Measurements from ENCODE around the gene FAM193B. TPM values are rescaled to one million over a fixed set of nuclear protein-coding genes. Genes with fewer than 3 reads are reported as not detected.

The FAM193B gene
- total and polyA plus RNA-seq, 10 donors, result 86.9 to 364 (median 134) TPM

GRCh38 chr5:177601577-177602457, 47.5 kb upstream of the FAM193B start:
- intact Hi-C loops (cut with DNase I; ENCODE audit: low total_unique reads), result loop anchor here (10.0 kb wide), 1 partner anchor 463 kb away; no protein-coding TSS in a partner anchor
- Histone ChIP-seq H3K4me3 (peak overlapping the region in 1 of 8 donors; percentile 94), H3K4me1 (peaks cover 0 to 49% (median 31%) of the 10 kb centered on the region in 6 donors), H3K36me3 (peaks cover 0 to 35% (median 6%) of the 10 kb centered on the region in 6 donors), H3K27ac (no peak overlapping the region), H3K27me3 (replicated peaks in 1 of 7) (no peaks in the 10 kb centered on the region), H3K9me3 (no peaks in the 10 kb centered on the region)
- TF ChIP-seq POLR2AphosphoS5 (IDR thresholded peaks at IDR 0.05) (no peak), POLR2A (IDR thresholded peaks at IDR 0.05) (no peak), CTCF (IDR thresholded peaks at IDR 0.05 in 8 of 11, conservative IDR thresholded peaks at IDR 0.05 in 3 of 11) (no peak)
- no peak for DNase-seq
- WGBS, 5 donors, result 87 to 95% (median 93%) methylated on average over 9 to 13 of the region's 13 CpGs

GRCh38 chr5:177601126-177601525, 46.8 kb upstream of the FAM193B start:
- Histone ChIP-seq H3K27me3 (replicated peaks in 1 of 7) (no peaks in the 10 kb centered on the region), H3K36me3 (peaks cover 0 to 41% (median 12%) of the 10 kb centered on the region in 6 donors), H3K9me3 (no peaks in the 10 kb centered on the region), H3K4me1 (peaks cover 0 to 47% (median 29%) of the 10 kb centered on the region in 6 donors), H3K27ac (peak overlapping the region in 5 of 8 donors; percentile 85 to 93 (median 92)), H3K4me3 (peak overlapping the region in 4 of 8 donors; percentile 80 to 94 (median 88))
- TF ChIP-seq POLR2AphosphoS5 (IDR thresholded peaks at IDR 0.05), result no peak
- no peak for TF ChIP-seq CTCF (IDR thresholded peaks at IDR 0.05 in 8 of 11, conservative IDR thresholded peaks at IDR 0.05 in 3 of 11)
- TF ChIP-seq POLR2A (IDR thresholded peaks at IDR 0.05), result no peak
- intact Hi-C loops (cut with DNase I; ENCODE audit: low total_unique reads), result loop anchor here (10.0 kb wide), 1 partner anchor 464 kb away; no protein-coding TSS in a partner anchor
- 94 to 97% (median 96%) methylated on average over 11 of the region's 11 CpGs for WGBS, 5 donors
- no peak for DNase-seq

GRCh38 chr5:177600508-177601018, 46.2 kb upstream of the FAM193B start:
- 3 to 7% (median 4%) methylated on average over 16 of the region's 16 CpGs for WGBS, 5 donors
- no peaks in the 10 kb centered on the region for H3K9me3 ChIP-seq
- intact Hi-C loops (cut with DNase I; ENCODE audit: low total_unique reads), result loop anchor here (10.0 kb wide), 1 partner anchor 464 kb away; no protein-coding TSS in a partner anchor

More at GRCh38 chr5:177600508-177601018, 46.2 kb upstream of the FAM193B start:
- Histone ChIP-seq H3K27me3 (replicated peaks in 1 of 7) (no peaks in the 10 kb centered on the region), H3K4me3 (peak overlapping the region; percentile 73 to 94 (median 82)), H3K27ac (peak overlapping the region in 7 of 8 donors; percentile 77 to 93 (median 91)), H3K4me1 (peaks cover 0 to 48% (median 29%) of the 10 kb centered on the region in 6 donors), H3K36me3 (peaks cover 0 to 41% (median 14%) of the 10 kb centered on the region in 6 donors)
- no peak for TF ChIP-seq CTCF (IDR thresholded peaks at IDR 0.05 in 8 of 11, conservative IDR thresholded peaks at IDR 0.05 in 3 of 11)
- no peak for TF ChIP-seq POLR2AphosphoS5 (IDR thresholded peaks at IDR 0.05)
- TF ChIP-seq POLR2A (IDR thresholded peaks at IDR 0.05), result no peak
- DNase-seq, result no peak
